ENCODE measurements around the gene STPG2. TPM values are rescaled to one million over a fixed set of nuclear protein-coding genes. Genes with fewer than 3 reads are reported as not detected.

The STPG2 gene
- total RNA-seq, 1 donor from 2014 or later: 0.66 TPM

GRCh38 chr4:97851115-97851514 is 292.2 kb downstream of the STPG2 start:
- no peak overlapping the region for H3K27ac Mint-ChIP-seq (ENCODE audit: unreplicated experiment)
- no peaks in the 10 kb centered on the region for H3K9me3 Mint-ChIP-seq (ENCODE audit: unreplicated experiment)
- TF ChIP-seq, protein P1, sequence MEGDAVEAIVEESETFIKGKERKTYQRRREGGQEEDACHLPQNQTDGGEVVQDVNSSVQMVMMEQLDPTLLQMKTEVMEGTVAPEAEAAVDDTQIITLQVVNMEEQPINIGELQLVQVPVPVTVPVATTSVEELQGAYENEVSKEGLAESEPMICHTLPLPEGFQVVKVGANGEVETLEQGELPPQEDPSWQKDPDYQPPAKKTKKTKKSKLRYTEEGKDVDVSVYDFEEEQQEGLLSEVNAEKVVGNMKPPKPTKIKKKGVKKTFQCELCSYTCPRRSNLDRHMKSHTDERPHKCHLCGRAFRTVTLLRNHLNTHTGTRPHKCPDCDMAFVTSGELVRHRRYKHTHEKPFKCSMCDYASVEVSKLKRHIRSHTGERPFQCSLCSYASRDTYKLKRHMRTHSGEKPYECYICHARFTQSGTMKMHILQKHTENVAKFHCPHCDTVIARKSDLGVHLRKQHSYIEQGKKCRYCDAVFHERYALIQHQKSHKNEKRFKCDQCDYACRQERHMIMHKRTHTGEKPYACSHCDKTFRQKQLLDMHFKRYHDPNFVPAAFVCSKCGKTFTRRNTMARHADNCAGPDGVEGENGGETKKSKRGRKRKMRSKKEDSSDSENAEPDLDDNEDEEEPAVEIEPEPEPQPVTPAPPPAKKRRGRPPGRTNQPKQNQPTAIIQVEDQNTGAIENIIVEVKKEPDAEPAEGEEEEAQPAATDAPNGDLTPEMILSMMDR (IDR thresholded peaks at IDR 0.05; ENCODE audit: partially characterized antibody, unreplicated experiment): no peak
- H3K27me3 Mint-ChIP-seq (ENCODE audit: unreplicated experiment): no peaks in the 10 kb centered on the region
- no peak for DNase-seq
- H3K4me3 Mint-ChIP-seq (ENCODE audit: unreplicated experiment): no peak overlapping the region
- no peaks in the 10 kb centered on the region for H3K4me1 Mint-ChIP-seq (ENCODE audit: low read depth, unreplicated experiment)
- no peaks in the 10 kb centered on the region for H3K36me3 Mint-ChIP-seq (ENCODE audit: unreplicated experiment)

DNA sequence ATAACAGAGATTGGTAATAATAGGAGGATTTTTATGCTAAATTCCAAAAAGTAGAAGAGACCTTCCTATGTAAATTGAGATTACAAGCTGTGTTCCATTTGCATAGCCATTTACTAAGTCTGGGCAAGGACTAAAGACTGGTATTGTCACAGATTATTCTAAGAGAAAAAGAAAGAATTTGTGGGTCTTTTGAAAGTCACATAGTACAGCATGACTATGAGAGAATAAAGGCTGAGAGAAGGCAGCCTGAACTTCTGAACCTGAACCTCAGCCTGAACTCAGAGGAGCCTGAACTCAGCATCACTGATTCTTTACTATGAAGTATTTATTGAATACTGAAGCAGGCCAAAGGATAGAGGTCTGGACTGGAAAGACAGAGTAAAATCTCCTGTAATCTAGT is 297.5 kb downstream of the STPG2 start:
- Mint-ChIP-seq H3K4me1 (ENCODE audit: low read depth, unreplicated experiment) (no peaks in the 10 kb centered on the region), H3K4me3 (ENCODE audit: unreplicated experiment) (no peak overlapping the region)

DNA sequence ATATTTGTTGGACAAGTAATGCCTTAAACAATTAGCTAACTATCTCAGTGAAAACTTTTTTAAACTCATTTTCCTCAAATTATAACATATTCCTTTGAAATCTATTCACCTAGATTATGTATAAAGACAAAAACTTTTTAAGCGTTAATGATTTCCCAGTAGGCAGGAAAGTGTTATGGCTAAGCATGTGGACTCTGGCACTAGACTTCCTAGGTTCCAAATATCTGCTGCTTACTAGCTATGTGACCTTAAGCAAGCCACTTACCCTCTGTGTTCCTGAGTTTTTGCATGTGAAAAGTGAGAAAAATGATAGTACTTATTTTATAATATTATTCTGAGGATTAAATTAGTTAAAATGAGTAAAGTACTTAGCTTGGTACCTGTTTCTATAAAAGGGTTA is 301.8 kb downstream of the STPG2 start:
- Mint-ChIP-seq H3K4me1 (ENCODE audit: low read depth, unreplicated experiment) (no peaks in the 10 kb centered on the region), H3K27ac (ENCODE audit: unreplicated experiment) (no peak overlapping the region), H3K36me3 (ENCODE audit: unreplicated experiment) (no peaks in the 10 kb centered on the region), H3K27me3 (ENCODE audit: unreplicated experiment) (no peaks in the 10 kb centered on the region), H3K4me3 (ENCODE audit: unreplicated experiment) (no peak overlapping the region), H3K9me3 (ENCODE audit: unreplicated experiment) (no peaks in the 10 kb centered on the region)
- TF ChIP-seq, protein P1 (IDR thresholded peaks at IDR 0.05; ENCODE audit: partially characterized antibody, unreplicated experiment): no peak
- no peak for DNase-seq

More for the DNA sequence above, 297.5 kb downstream of the STPG2 start:
- no peaks in the 10 kb centered on the region for H3K27me3 Mint-ChIP-seq (ENCODE audit: unreplicated experiment)
- TF ChIP-seq, protein P1 (IDR thresholded peaks at IDR 0.05; ENCODE audit: partially characterized antibody, unreplicated experiment): no peak
- H3K9me3 Mint-ChIP-seq (ENCODE audit: unreplicated experiment): no peaks in the 10 kb centered on the region
- H3K36me3 Mint-ChIP-seq (ENCODE audit: unreplicated experiment): no peaks in the 10 kb centered on the region
- no peak for DNase-seq
- no peak overlapping the region for H3K27ac Mint-ChIP-seq (ENCODE audit: unreplicated experiment)

DNA sequence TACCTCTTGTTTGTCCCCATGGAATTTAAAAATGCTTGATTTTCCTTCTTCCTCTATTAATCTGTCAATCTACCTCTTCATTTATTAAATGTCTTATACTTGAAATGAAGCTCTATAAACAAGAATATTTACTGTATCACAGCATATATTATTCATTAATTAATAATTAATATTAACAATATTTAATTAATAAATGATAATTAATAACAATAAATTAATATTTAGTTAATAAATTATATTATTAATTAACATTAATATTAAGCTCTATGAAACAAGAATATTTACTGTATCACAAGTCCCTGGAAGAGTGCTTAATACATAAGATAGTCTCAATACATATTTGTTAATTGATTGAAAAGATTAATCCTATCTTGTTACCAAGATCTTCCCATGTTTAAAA is 306.6 kb downstream of the STPG2 start:
- H3K9me3 Mint-ChIP-seq (ENCODE audit: unreplicated experiment): peaks cover 2% of the 10 kb centered on the region
- no peak for DNase-seq
- no peak overlapping the region for H3K27ac Mint-ChIP-seq (ENCODE audit: unreplicated experiment)
- TF ChIP-seq, protein P1 (IDR thresholded peaks at IDR 0.05; ENCODE audit: partially characterized antibody, unreplicated experiment): no peak
- H3K4me3 Mint-ChIP-seq (ENCODE audit: unreplicated experiment): no peak overlapping the region
- H3K4me1 Mint-ChIP-seq (ENCODE audit: low read depth, unreplicated experiment): no peaks in the 10 kb centered on the region
- peaks cover 3% of the 10 kb centered on the region for H3K36me3 Mint-ChIP-seq (ENCODE audit: unreplicated experiment)
- no peaks in the 10 kb centered on the region for H3K27me3 Mint-ChIP-seq (ENCODE audit: unreplicated experiment)

DNA sequence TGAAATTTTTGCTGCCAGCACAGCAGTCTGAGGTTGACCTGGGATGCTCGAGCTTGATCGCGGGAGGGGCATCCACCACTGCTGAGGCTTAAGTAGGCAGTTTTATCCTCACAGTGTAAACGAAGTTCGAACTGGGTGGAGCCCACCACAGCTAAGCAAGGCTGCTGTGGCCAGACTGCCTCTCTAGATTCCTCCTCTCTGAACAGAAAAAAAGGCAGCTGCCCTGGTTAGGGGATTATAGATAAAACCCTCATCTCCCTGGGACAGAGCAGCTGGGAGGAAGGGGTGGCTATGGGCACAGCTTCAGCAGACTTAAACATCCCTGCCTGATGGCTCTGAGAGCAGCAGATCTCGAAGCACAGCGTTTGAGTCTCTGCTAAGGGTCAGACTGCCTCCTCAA is 314.6 kb downstream of the STPG2 start:
- TF ChIP-seq, protein P1 (IDR thresholded peaks at IDR 0.05; ENCODE audit: partially characterized antibody, unreplicated experiment): no peak
- Mint-ChIP-seq H3K36me3 (ENCODE audit: unreplicated experiment) (peaks cover 3% of the 10 kb centered on the region), H3K4me1 (ENCODE audit: low read depth, unreplicated experiment) (no peaks in the 10 kb centered on the region), H3K27me3 (ENCODE audit: unreplicated experiment) (peaks cover 4% of the 10 kb centered on the region), H3K9me3 (ENCODE audit: unreplicated experiment) (peaks cover 2% of the 10 kb centered on the region), H3K4me3 (ENCODE audit: unreplicated experiment) (no peak overlapping the region), H3K27ac (ENCODE audit: unreplicated experiment) (no peak overlapping the region)
- no peak for DNase-seq

All from glutamatergic neuron (in vitro differentiated cells).